HuH-7 (cell line): ENCODE data around the gene ZBTB49.
"Not testable (repeated sequence)": the region's sequence is repeated elsewhere in the genome, so short reads cannot be mapped to it uniquely, and the experiment has no call there.

ENCODE experiments used
- DNase-seq: peaks from one replicate; pipeline ENCODE4 v3.0.0; 2011; ENCODE audit warnings: low spot score

ZBTB49 gene, protein sequence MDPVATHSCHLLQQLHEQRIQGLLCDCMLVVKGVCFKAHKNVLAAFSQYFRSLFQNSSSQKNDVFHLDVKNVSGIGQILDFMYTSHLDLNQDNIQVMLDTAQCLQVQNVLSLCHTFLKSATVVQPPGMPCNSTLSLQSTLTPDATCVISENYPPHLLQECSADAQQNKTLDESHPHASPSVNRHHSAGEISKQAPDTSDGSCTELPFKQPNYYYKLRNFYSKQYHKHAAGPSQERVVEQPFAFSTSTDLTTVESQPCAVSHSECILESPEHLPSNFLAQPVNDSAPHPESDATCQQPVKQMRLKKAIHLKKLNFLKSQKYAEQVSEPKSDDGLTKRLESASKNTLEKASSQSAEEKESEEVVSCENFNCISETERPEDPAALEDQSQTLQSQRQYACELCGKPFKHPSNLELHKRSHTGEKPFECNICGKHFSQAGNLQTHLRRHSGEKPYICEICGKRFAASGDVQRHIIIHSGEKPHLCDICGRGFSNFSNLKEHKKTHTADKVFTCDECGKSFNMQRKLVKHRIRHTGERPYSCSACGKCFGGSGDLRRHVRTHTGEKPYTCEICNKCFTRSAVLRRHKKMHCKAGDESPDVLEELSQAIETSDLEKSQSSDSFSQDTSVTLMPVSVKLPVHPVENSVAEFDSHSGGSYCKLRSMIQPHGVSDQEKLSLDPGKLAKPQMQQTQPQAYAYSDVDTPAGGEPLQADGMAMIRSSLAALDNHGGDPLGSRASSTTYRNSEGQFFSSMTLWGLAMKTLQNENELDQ

DNA sequence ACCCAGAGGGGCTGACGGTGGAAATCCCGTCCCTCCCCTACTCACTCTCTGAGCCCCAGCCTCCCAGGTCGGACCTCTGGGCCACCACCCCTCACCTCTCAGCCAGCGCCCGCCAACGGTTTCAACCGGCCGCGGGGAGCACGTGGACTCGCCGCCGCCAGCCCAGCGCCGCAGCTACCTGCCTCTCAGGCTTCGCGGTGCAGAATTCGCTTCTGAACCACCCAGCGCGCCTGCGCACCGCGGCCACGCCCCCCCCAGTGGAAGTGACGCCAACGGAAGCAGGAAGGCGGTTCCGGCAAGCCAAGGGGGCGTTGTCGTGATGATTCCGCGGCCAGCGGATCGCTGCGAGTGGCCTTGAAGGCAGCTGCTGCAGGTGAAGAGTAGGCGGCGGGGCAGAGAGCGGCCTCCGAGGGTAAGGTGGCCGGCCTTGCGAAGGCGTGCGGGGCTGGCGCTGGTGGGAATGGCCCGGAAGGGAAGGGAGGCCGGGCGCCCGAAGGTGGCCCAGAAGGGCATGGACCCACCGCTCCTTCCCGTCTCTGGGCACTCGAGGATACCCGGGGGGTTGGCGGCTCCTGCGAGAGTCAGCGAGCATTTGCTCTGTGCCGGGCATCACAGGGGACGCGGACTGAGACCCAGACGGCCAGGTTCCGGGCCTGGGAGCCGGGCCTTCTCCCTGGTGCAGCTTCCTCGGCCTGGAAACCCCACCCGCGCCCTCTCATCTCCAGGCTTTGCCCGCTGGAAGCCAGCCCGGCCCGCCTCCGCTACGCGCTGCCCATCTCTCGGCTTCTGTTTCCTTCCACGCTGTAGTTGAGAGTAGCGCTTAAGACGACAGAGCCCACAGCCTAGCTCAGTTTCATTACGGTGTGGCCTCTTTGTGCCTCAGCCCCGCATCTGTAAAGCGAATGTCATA, at the start of gene ZBTB49, which contains the start of gene LYAR:
TSS of gene ZBTB49 (plus strand) at position 311 of the 910 bp plus-strand sequence. CDS start 9,695 bp downstream, outside the sequence.
TSS of gene LYAR (minus strand) at position 214 of the 910 bp plus-strand sequence. CDS start 6,412 bp downstream, outside the sequence.
- DNase-seq = peak; percentile 90

DNA sequence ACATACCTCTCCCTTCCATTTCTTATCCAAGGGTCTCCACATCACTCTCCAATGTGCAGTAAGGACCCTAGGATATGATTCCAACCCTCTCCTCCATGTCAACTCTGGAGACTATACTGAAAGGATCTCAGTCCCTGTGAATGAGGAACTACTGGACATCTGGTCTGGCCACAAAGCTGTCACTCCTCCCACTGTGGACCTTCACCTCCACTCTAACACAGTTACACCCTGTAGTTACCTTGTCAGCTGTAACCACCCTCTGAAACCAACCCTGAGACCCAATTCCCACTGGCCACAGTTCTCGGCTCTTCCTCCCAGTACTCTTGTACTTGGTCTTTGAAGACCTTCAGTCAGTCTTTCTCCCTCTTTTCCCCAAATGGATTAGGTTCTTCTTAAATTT, 44.9 kb upstream of the ZBTB49 start:
- no peak for DNase-seq

- no peak for DNase-seq
These were observed 42.4 kb upstream of the ZBTB49 start for GRCh38 chr4:4247696-4248028.

- peak; percentile 86 for DNase-seq
These were observed 41.8 kb upstream of the ZBTB49 start, which contains the start of gene TMEM128 for GRCh38 chr4:4248029-4248884. Gene TMEM128 (minus strand): TSS chr4:4248223. CDS start chr4:4248202, 21 bp downstream.

DNA sequence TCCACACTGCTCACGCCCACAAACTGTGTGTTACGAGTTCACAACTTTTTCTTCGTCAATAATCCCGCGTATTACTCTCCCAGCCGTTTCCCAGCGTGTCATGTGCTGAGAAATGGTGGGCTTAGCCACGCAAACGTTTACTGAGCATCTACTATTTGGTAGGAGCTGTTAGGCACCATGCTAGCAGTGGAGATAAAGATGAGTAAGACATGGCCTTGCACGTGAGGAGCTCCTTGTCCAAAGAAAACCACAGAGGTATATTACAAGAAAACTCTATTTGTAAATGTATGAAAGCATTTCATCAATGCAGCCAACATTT, 41.2 kb upstream of the ZBTB49 start:
- no peak for DNase-seq

DNA sequence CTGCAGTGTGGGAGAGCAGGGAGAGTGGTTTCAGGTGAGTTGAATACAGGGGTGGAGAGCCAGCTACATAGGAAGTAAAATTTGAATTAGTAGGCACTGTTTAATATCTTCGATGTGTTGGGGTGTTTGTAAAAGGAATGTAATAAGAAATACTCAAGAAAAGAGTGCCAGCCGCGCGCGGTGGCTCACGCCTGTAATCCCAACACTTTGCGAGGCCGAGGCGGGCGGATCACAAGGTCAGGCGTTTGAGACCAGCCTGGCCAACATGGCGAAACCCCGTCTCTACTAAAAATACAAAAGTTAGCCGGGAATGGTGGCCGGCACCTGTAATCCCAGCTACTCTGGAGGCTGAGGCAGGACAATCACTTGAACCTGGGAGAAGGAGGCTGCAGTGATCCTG, 40.7 kb upstream of the ZBTB49 start:
- DNase-seq = not testable (repeated sequence)

DNA sequence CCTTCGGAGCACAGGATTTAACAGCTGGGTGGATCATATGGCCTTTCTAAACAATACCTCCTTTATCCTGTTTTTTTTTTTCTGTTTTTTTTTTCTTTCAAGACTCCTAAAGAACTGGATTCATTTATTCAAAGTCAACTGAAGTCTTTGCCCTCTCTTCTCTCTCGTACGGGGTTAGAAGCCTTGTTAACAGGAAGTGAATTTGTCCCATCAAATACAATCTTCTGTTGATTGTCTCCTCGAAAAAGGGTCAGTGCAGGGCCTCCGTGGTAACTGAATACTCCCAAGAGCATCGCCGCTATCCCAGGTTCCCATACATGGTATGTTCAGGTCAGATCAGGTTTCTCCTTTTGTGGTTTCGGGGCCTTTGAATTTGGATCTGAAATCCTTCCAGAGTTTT, 40.2 kb upstream of the ZBTB49 start:
- no peak for DNase-seq

DNA sequence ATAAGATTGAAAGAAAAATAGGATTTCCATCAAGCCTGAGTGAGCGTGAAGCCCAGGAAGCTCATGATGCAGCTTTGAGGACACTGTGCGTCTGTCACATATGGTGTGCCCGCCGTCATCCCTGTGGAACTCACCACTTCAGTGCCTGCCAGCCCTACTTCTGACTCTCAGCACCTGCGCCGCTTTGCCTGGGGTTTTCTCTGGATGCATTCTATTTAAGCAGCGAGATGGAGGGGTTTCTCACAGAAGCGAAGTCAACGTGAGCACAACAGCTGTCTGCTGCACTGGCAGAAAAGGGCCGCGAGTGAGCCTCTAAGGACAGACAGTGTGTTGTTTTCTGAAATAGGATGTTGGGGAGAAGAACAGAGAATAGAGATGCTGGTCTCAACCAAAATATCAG, 35.9 kb upstream of the ZBTB49 start:
- DNase-seq = no peak

DNA sequence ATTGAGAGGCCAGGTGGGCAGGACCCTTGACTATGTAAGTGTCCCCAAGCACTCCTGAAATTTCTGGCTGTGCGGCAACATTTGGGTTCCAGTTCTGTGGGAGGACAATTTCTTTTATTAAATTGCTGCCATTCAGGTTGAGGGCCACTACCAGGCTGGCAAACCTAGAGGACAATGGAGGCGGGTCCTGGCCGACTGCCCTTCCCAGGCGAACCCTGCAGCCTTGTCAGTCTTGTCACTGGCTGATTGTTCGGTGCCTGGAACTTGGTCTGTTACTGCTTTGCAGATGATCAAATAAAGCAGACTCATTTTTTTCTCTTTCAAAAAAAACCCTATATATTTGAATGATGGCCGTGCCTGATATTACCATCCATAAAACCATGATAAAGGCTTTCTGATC, 35.4 kb upstream of the ZBTB49 start:
- no peak for DNase-seq

DNA sequence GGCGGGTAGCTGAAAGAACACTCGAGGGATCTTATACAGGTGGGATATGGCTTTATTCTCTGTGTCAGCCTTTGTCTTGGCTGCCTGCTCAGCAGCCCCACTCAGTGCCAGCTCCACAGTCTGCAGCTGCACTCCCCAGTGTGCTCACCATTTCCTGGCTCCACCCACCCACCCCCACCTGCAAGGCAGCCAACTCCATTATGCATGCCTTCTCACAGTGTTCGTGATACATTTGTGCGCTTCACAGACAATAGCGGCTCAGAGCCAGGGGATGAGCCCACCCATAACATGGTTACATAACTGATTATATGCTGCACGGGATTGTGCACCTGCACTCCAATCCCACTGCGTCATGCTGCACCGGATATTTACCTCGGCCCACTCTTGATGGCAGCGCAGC, 33.3 kb upstream of the ZBTB49 start:
- DNase-seq = no peak

GRCh38 chr4:4257705-4258104, 32.3 kb upstream of the ZBTB49 start:
- not testable (repeated sequence) for DNase-seq

DNA sequence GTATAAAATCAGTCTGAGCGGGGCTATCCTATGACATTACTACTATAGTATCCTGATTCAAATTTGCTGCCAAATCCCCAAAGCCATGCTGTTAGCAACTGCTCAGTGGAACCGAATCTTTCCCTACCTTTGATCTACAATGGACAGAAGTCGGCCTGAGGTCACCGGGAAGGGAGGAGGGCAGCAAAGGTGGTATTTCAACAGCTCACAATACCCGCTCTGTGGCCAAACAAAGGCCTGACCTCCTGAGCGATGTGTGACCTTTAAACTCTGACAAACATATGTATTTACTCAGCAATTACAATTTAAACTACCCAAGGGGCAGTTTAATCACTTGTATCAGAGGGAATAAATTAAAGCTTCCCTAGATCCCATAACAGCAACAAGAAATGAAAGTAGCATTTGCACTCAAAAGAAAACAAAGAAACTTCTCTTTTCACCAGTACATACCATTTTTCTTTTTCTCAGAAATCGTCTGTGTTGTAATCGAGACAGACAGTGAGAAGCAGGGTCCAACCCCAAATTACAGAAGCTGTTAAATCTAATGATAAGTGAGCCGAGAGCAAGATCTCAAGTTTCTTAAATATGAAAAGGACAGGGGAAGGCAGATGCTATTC, 30.5 kb upstream of the ZBTB49 start:
- peak; percentile 64 for DNase-seq

GRCh38 chr4:4260185-4260751, 29.8 kb upstream of the ZBTB49 start:
- peak; percentile 52 for DNase-seq

- DNase-seq = no peak
These were observed 22.1 kb upstream of the ZBTB49 start for GRCh38 chr4:4267981-4268380.

DNA sequence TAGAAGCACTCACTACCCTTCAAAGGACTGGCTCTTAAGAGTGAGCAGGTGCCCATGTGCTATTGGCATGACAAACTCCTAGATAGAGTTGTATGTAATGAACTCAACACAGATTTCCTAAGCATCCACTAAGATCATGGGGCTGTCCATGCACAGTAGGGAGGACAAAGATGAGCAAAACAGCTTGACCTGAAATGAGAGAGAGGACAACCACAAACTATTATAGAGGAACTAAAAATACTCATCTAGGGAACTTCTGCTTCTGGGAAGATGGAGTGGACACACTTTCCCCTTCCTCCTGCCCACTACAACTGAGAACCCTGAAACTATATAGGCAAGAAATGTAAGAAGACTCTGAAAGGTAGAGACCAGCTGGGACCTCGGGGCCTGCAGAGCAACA, 21.3 kb upstream of the ZBTB49 start:
- DNase-seq = no peak

GRCh38 chr4:4269331-4269731, 20.7 kb upstream of the ZBTB49 start:
- DNase-seq = no peak

DNA sequence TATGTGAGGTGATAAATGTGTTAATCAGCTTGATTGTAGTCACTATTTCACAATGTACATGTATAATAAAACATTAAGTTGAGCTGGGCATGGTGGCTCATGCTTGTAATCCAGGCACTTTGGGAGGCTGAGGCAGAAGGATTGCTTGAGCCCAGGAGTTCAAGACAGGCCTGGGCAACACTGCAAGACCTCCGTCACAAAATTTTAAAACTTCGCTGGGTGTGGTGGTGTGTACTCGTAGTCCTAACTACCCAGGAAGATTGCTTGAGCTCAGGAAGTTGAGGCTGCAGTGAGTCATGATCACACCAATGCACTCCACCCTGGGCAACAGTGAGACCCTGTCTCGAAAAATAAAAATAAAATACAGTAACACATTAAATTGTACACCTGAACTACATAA, 20.2 kb upstream of the ZBTB49 start:
- DNase-seq = no peak

- DNase-seq = no peak
These were observed 19.5 kb upstream of the ZBTB49 start for GRCh38 chr4:4270529-4270928.

DNA sequence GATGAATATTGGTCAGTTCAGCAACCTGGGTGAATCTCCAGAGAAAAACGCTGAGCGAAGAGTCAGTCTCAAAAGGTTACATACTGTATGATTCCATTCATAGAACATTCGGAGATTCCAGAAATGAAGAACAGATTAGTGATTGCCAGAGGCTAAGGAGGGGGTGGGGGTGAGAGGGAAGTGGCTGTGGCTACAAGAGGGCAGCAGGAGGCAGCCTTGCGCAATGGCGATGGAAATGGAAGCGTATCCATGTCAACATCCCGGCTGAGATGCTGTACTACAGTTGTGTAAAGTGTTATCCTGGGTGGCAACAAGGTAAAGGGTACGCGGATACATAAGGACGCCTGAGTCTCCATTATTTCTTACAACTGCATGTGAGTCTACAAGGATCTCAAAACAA, 18.1 kb upstream of the ZBTB49 start:
- DNase-seq = no peak

- no peak for DNase-seq
These were observed 15.8 kb upstream of the ZBTB49 start for GRCh38 chr4:4274226-4274625.

DNA sequence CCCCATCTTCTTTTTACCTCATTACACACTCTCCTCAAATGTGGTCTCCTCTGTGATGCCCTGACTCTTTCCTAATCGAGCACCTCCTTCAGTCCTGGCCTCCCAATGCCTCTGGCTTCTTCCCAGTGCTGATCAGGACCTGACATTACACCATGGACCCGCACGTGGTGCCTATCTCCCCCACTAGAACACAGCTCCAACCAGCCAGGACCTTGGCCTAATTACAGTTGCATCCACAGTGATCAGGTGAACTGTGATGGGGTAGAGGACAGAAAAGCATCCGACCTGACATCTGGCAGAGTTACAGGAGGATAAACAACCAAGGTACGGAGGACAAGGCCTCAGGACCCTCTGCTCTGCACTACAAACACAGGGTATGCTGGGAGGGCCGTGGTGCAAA, 12.5 kb upstream of the ZBTB49 start:
- no peak for DNase-seq
